KOPT-K1 (cell line): ENCODE results near the gene LGALS14.

Source experiments
- H3K27ac ChIP-seq: fragments of 200-600 bp; sonication (generic); 2 replicates; pipeline ENCODE4 v1.5.1; 2016; ENCODE audit warnings: antibody characterized with exemption, mild to moderate bottlenecking, low read depth, low read length; ENCODE audit not compliant: poor library complexity, severe bottlenecking
- H3K36me3 ChIP-seq: fragments of 200-600 bp; sonication (generic); 2 replicates; pipeline ENCODE4 v1.5.1; 2017; ENCODE audit warnings: antibody characterized with exemption, mild to moderate bottlenecking, low read length, moderate library complexity; ENCODE audit not compliant: insufficient read depth
- H3K9me3 ChIP-seq: fragments of 200-600 bp; sonication (generic); 2 replicates; pipeline ENCODE4 v1.5.1; 2017; ENCODE audit warnings: antibody characterized with exemption, low read length, mild to moderate bottlenecking; ENCODE audit not compliant: insufficient read depth, poor library complexity, severe bottlenecking

Gene LGALS14

GRCh38 chr19:39725995-39726394, 21.7 kb downstream of the LGALS14 start:
- Histone ChIP-seq H3K36me3 (no peaks in the 10 kb centered on the region), H3K27ac (no peak overlapping the region), H3K9me3 (no peaks in the 10 kb centered on the region)

DNA sequence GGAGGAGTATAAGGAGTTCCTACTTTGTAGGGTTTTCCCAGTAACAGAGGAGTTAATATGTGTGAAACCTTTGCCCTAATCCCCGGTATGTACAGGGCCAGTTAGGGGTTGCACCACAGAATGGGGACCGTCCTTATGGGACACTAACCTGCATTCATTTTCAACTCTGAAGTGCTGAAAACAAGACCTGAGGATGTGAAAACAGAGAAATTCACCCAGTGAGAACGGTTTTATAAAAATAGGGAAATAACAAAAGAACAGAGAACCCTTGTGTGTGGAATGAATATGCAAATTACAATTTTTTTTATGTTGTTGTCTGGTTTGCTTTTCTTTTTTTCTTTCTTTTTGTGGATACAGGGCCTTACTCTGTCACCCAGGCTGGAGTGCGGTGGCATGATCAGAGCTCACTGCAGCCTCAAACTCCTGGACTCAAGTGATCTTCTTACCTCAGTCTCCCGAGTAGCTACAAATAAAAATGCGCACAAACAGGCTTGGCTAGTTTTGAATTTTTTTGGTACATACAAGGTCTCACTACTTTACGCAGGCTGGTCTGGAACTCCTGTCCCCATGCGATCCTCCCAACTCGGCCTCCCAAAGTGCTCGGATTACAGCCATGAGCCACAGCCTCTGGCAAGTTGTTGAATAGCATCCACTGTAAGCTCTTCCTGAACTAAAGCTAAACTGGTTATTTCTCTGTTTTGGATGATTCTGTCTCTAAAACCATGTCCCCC, 23.0 kb downstream of the LGALS14 start:
- no peak overlapping the region for H3K27ac ChIP-seq

DNA sequence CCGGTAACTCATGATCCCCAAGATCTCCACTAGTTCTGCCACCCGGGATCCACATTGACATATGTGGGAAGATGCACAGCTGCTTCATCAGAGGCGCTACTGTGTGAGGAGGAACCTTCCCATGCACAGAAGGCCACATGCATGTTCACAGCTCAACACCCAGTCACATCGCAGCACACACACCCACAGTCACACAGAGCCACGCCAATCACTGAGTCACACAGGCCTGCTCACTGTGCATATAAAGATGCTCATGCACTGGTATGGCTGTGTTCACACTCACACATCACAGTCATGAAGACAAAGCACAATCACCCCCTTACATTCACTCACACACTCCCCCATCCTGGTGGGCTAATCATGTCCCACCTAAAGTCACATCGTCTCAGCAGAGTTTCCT, 23.8 kb downstream of the LGALS14 start:
- Histone ChIP-seq H3K36me3 (no peaks in the 10 kb centered on the region), H3K9me3 (no peaks in the 10 kb centered on the region)

More for the DNA sequence above, 23.0 kb downstream of the LGALS14 start:
- Histone ChIP-seq H3K9me3 (no peaks in the 10 kb centered on the region), H3K36me3 (no peaks in the 10 kb centered on the region)

GRCh38 chr19:39729594-39729993, 25.3 kb downstream of the LGALS14 start:
- Histone ChIP-seq H3K27ac (no peak overlapping the region), H3K36me3 (no peaks in the 10 kb centered on the region)

More for the DNA sequence above, 23.8 kb downstream of the LGALS14 start:
- no peak overlapping the region for H3K27ac ChIP-seq

DNA sequence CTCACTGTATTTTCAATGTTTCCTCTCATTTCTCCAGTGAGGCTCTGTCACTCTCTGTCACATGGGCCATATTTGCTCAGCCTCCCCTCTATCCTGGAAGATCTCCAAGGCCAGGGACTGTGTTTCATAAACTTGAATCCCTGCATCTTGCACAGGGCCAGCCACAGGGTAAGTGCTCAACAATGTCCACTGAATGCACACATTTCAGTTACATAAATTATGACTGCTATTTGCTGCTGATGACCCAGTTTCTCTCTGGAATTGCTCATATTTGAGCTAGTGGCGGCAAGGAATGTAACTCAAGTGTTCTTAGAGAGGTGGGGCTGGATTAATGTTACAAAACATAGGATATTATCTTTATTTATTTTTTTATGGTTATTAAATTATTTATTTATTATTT, 27.4 kb downstream of the LGALS14 start:
- no peak overlapping the region for H3K27ac ChIP-seq
- H3K9me3 ChIP-seq = no peaks in the 10 kb centered on the region
- no peaks in the 10 kb centered on the region for H3K36me3 ChIP-seq

More at GRCh38 chr19:39729594-39729993, 25.3 kb downstream of the LGALS14 start:
- H3K9me3 ChIP-seq = no peaks in the 10 kb centered on the region

- Histone ChIP-seq H3K9me3 (no peaks in the 10 kb centered on the region), H3K36me3 (no peaks in the 10 kb centered on the region), H3K27ac (no peak overlapping the region)
Measured at GRCh38 chr19:39733841-39734240, 29.6 kb downstream of the LGALS14 start.

- H3K36me3 ChIP-seq = no peaks in the 10 kb centered on the region
- H3K27ac ChIP-seq = no peak overlapping the region
- no peaks in the 10 kb centered on the region for H3K9me3 ChIP-seq
Measured at GRCh38 chr19:39735688-39736087, 31.4 kb downstream of the LGALS14 start.

GRCh38 chr19:39736088-39736487, 31.8 kb downstream of the LGALS14 start:
- H3K27ac ChIP-seq = no peak overlapping the region
- H3K9me3 ChIP-seq = no peaks in the 10 kb centered on the region

GRCh38 chr19:39737351-39737750, 33.1 kb downstream of the LGALS14 start:
- no peaks in the 10 kb centered on the region for H3K36me3 ChIP-seq
- H3K27ac ChIP-seq = no peak overlapping the region

More at GRCh38 chr19:39736088-39736487, 31.8 kb downstream of the LGALS14 start:
- H3K36me3 ChIP-seq = no peaks in the 10 kb centered on the region

GRCh38 chr19:39737891-39738290, 33.6 kb downstream of the LGALS14 start, which contains the start of gene CLC:
CLC (minus strand) TSS chr19:39738029; CDS start chr19:39737952, 77 bp downstream.
- Histone ChIP-seq H3K36me3 (no peaks in the 10 kb centered on the region), H3K27ac (no peak within 1 kb of the TSS), H3K9me3 (no peaks in the 10 kb centered on the region)

More at GRCh38 chr19:39737351-39737750, 33.1 kb downstream of the LGALS14 start:
- H3K9me3 ChIP-seq = no peaks in the 10 kb centered on the region

DNA sequence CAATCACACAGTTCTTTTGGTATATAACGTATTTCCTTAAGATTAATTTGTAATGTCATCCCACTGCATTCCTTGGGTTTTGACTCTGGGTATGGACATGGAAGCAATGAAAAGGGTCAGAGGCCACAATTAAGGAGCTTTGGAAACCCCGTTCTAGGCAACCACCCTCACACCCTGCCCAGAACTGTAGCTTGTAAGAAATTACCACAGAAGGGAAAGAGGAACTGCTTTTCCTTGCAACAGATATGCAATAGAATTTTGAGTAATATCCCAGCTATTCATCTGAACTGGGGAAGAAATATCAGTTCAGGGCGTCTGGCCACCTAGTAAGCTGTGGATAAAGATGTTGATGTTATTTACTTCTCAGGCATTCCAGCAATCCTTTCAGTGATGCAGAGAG, 34.5 kb downstream of the LGALS14 start:
- no peak overlapping the region for H3K27ac ChIP-seq
- H3K9me3 ChIP-seq = no peaks in the 10 kb centered on the region
- no peaks in the 10 kb centered on the region for H3K36me3 ChIP-seq

GRCh38 chr19:39740395-39740794, 36.1 kb downstream of the LGALS14 start:
- Histone ChIP-seq H3K27ac (no peak overlapping the region), H3K36me3 (no peaks in the 10 kb centered on the region), H3K9me3 (no peaks in the 10 kb centered on the region)

DNA sequence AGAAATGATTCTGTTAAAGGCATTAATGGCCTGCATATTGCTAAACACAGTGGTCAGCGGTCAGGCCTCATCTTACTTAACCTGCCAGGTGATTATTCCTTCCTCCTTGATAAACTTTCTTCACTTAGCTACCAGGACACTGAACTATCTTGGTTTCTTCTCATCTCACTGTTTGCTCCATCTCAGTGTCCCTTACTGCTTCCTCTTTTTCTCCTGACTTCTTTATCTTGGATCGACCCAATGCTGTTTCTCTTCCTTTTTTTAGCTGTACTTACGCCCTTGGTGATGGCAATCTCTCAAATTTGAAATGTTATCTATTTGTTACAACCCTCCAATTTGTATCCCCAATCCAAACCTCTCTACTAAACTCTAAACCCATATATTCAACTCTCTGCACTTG, 41.4 kb downstream of the LGALS14 start:
- no peaks in the 10 kb centered on the region for H3K36me3 ChIP-seq
- no peak overlapping the region for H3K27ac ChIP-seq
- H3K9me3 ChIP-seq = no peaks in the 10 kb centered on the region

DNA sequence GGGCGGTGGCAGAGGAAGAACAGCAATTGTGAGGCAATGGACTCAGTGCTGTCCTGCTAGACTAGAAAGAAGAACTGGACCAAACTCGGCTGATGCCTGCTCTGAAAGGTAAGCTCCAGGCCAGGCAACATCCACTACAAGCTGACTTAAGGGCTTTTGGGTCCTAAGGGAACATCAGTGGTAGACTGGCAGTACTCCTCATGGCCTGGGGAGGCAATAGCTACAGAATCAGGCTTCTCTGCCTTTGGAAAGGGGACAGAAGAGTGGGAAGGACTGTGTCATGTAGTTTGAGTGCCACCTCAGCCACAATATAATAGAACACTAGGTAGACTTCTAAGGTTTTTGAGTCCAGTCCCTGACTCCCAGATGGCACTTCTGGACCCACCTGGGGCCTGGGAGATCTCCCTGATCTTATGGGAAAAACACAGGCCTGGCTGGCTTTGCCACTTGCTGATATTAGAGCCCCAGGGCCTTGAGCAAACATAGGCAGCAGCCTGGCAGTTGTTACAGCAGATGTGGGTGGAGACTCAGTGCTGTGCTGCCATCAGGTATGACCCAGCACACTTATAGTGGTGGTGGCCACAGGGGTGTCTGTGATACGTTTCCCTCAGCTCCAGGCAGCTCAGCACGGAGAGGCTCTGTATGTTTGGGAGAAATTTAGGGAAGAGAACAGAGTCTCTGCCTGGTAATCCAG, 42.7 kb downstream of the LGALS14 start:
- Histone ChIP-seq H3K27ac (no peak overlapping the region), H3K36me3 (no peaks in the 10 kb centered on the region), H3K9me3 (no peaks in the 10 kb centered on the region)

DNA sequence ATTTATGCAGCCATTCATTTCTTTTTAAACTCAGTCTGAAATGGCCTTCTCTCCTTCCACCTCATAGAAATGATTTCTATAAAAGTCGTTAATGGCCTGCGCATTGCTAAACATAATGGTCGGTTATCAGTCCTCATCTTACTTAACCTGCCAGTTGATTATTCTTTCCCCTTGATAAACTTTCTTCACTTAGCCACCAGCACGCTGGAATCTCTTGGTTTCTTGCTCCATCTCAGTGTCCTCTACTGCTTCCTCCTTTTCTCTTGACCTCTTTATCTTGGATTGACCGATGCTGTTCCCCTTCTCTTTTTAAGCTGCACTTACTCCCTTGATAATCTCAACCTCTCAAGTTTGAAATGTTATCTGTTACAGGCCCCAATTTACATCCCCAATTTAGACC, 45.7 kb downstream of the LGALS14 start:
- Histone ChIP-seq H3K36me3 (no peaks in the 10 kb centered on the region), H3K9me3 (no peaks in the 10 kb centered on the region), H3K27ac (no peak overlapping the region)
